Left ventricle myocardium superior (tissue), 1 donor: ENCODE data around the gene AATK. TPM values are rescaled to one million over a fixed set of nuclear protein-coding genes. Genes with fewer than 3 reads are reported as not detected.
A peak's percentile ranks its signal among the peaks of the same experiment; 100 is the strongest.

Experiments used
- ATAC-seq: fragments of 200-7000 bp; cut with Tn5 transposase; one replicate; pipeline ENCODE4 v1.9.1; 2020; ENCODE audit warnings: mild to moderate bottlenecking, moderate library complexity
- DNase-seq: peaks from one replicate; pipeline ENCODE4 v3.0.0-alpha.2; 2020
- intact Hi-C: fragments of 100-400 bp; cut with micrococcal nuclease; formaldehyde crosslinking; loops from one replicate; pipeline ENCODE4 v1.11.0; 2022
- long read RNA-seq: library from polyadenylated mRNA; unstranded; transcript quantifications from one replicate; pipeline ENCODE4 v2.0.0, GENCODE V29; 2021
- total RNA-seq: library from RNA; stranded (reverse); fragmentation: NEBNext Ultra II Directional; extraction: Animal tissue kit (Norgen Biotek cat#: 25700); gene quantifications from one replicate; pipeline ENCODE4 v1.2.1, GENCODE V29; 2021
- donor health status: DM: no; HTN: yes; CAD: no; lungs with severe emphysema.

The AATK gene
- total RNA-seq, result 14.5 TPM
- long read RNA-seq, partial matches to known transcripts, result 10 of 14 reads
- long read RNA-seq, other reads (novel, unspliced or antisense), result 4 of 14 reads

GRCh38 chr17:81166033-81166492 is at the start of gene AATK:
Gene AATK (minus strand): TSS chr17:81166221. CDS start chr17:81165992, 229 bp downstream.
- ATAC-seq, result no peak
- intact Hi-C loops, result no loop called here

GRCh38 chr17:81213978-81214377 is 48.0 kb upstream of the AATK start:
- intact Hi-C loops, result no loop called here
- DNase-seq (no peak), ATAC-seq (no peak)

More at GRCh38 chr17:81166033-81166492, at the start of gene AATK:
- peak; percentile 26 for DNase-seq

- DNase-seq, result no peak
- no peak for ATAC-seq
Observed at GRCh38 chr17:81212365-81212764, 46.3 kb upstream of the AATK start.

GRCh38 chr17:81210868-81211267 is 44.8 kb upstream of the AATK start:
- intact Hi-C loops, result no loop called here
- DNase-seq, result no peak
- ATAC-seq, result no peak

More at GRCh38 chr17:81212365-81212764, 46.3 kb upstream of the AATK start:
- intact Hi-C loops, result no loop called here

- no peak for DNase-seq
- no peak for ATAC-seq
- intact Hi-C loops, result no loop called here
Observed at GRCh38 chr17:81210466-81210865, 44.4 kb upstream of the AATK start.

- intact Hi-C loops, result no loop called here
- no peak for ATAC-seq
- DNase-seq, result no peak
Observed at GRCh38 chr17:81209141-81209540, 43.1 kb upstream of the AATK start.

GRCh38 chr17:81208651-81209050 is 42.6 kb upstream of the AATK start:
- DNase-seq (no peak), ATAC-seq (no peak)
- intact Hi-C loops, result no loop called here

GRCh38 chr17:81207610-81208581 is 41.9 kb upstream of the AATK start:
- ATAC-seq, result no peak
- intact Hi-C loops, result no loop called here
- no peak for DNase-seq

- ATAC-seq, result no peak
- intact Hi-C loops, result no loop called here
- DNase-seq, result no peak
Observed at GRCh38 chr17:81206657-81207056, 40.6 kb upstream of the AATK start.

GRCh38 chr17:81206166-81206565 is 40.1 kb upstream of the AATK start:
- no peak for ATAC-seq
- intact Hi-C loops, result no loop called here
- DNase-seq, result no peak

GRCh38 chr17:81204578-81204977 is 38.6 kb upstream of the AATK start:
- no peak for ATAC-seq
- no peak for DNase-seq
- intact Hi-C loops, result no loop called here

- DNase-seq (no peak), ATAC-seq (no peak)
- intact Hi-C loops, result no loop called here
Observed at GRCh38 chr17:81203136-81203535, 37.1 kb upstream of the AATK start.

GRCh38 chr17:81202318-81202717 is 36.3 kb upstream of the AATK start:
- intact Hi-C loops, result no loop called here
- no peak for DNase-seq
- ATAC-seq, result no peak

- DNase-seq (no peak), ATAC-seq (peak; percentile 65)
- intact Hi-C loops, result no loop called here
Observed at GRCh38 chr17:81200695-81201580, 34.9 kb upstream of the AATK start.

- ATAC-seq, result no peak
- DNase-seq, result no peak
- intact Hi-C loops, result no loop called here
Observed at GRCh38 chr17:81200201-81200600, 34.2 kb upstream of the AATK start.

- ATAC-seq (no peak), DNase-seq (no peak)
- intact Hi-C loops, result no loop called here
Observed at GRCh38 chr17:81199482-81199830, 33.4 kb upstream of the AATK start.

GRCh38 chr17:81198826-81199481 is 32.9 kb upstream of the AATK start:
- ATAC-seq, result no peak
- intact Hi-C loops, result no loop called here

GRCh38 chr17:81197831-81198490 is 31.9 kb upstream of the AATK start:
- intact Hi-C loops, result no loop called here
- ATAC-seq (no peak), DNase-seq (no peak)

More at GRCh38 chr17:81198826-81199481, 32.9 kb upstream of the AATK start:
- no peak for DNase-seq

- intact Hi-C loops, result no loop called here
- ATAC-seq, result no peak
- no peak for DNase-seq
Observed at GRCh38 chr17:81197409-81197795, 31.4 kb upstream of the AATK start.
